Stomach (tissue), 4 donors: ENCODE results near the gene GPANK1.

Source experiments
- CTCF ChIP-seq, 7 experiments: fragments of 450-650 bp in 4 of 7; fragments of 200-600 bp in 3 of 7; sonication (generic) in 3 of 7; IDR thresholded peaks; one replicate each; pipeline ENCODE4 v1.5.1; 2016 to 2019; ENCODE audit warnings: antibody characterized with exemption in 7 of 7, control low read depth in 2 of 7, mild to moderate bottlenecking in 1 of 7
- EP300 ChIP-seq: sonication (generic); formaldehyde crosslinking; IDR thresholded peaks from one replicate; pipeline ENCODE4 v1.6.1; 2017; ENCODE audit warnings: antibody characterized with exemption
- POLR2A ChIP-seq, 4 donors: fragments of 450-650 bp; IDR thresholded peaks; one replicate each; pipeline ENCODE4 v1.6.1; 2016; ENCODE audit warnings: antibody characterized with exemption in 4 of 4, control low read depth in 2 of 4, mild to moderate bottlenecking in 1 of 4, moderate library complexity in 1 of 4

GRCh38 chr6:31690231-31691077 lies 25.7 kb upstream of the GPANK1 start:
- no peak for TF ChIP-seq POLR2A (IDR thresholded peaks at IDR 0.05)
- no peak for TF ChIP-seq CTCF (IDR thresholded peaks at IDR 0.05)
- TF ChIP-seq EP300 = no peak
